Right lobe of liver (tissue), 4 donors: Measurements from ENCODE around the gene HOXC4.

ENCODE experiments used
- POLR2A ChIP-seq: fragments of 450-650 bp; IDR thresholded peaks from one replicate; pipeline ENCODE4 v1.6.1; 2017; ENCODE audit warnings: antibody characterized with exemption, mild to moderate bottlenecking
- TF ChIP-seq, protein P1 (sequence below), 4 donors: fragments of 200-600 bp in 3 of 4; fragments of 450-650 bp in 1 of 4; IDR thresholded peaks; one replicate each; pipeline versions ENCODE4 v1.5.1 to v1.8.0; 2016 to 2022; ENCODE audit warnings: antibody characterized with exemption in 4 of 4, mild to moderate bottlenecking in 2 of 4
- donor health status: DM: no; HTN: no; CAD: no.
- donor health status: DM: no; HTN: no; CAD: no.
- donor health status: DM: no; HTN: yes; CAD: no.

DNA sequence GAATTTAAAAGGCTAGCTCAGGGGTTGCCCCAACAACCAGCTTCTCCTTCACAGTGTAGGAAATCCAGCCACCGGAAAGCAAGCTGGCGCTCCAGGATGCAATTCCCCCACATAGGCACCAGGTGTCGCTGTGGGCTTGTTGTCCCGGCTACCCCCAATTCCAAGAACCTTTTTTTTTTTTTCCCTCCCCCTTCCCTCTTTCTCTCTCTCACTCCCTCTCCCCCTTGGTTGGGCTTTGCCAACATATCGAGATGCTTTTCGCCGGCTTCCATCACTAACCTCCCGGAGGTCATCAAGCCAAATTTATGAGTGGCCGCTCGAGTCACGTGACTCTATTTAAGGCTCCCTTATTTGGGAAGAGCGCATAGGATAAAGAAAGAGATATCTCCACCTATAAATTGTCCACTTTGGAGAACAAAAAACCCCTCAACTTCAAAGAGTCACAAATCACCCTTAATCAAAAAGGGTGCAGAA lies 21.0 kb upstream of the HOXC4 start, which contains the start of gene HOXC5:
- TF ChIP-seq, protein P1, sequence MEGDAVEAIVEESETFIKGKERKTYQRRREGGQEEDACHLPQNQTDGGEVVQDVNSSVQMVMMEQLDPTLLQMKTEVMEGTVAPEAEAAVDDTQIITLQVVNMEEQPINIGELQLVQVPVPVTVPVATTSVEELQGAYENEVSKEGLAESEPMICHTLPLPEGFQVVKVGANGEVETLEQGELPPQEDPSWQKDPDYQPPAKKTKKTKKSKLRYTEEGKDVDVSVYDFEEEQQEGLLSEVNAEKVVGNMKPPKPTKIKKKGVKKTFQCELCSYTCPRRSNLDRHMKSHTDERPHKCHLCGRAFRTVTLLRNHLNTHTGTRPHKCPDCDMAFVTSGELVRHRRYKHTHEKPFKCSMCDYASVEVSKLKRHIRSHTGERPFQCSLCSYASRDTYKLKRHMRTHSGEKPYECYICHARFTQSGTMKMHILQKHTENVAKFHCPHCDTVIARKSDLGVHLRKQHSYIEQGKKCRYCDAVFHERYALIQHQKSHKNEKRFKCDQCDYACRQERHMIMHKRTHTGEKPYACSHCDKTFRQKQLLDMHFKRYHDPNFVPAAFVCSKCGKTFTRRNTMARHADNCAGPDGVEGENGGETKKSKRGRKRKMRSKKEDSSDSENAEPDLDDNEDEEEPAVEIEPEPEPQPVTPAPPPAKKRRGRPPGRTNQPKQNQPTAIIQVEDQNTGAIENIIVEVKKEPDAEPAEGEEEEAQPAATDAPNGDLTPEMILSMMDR (IDR thresholded peaks at IDR 0.05), result peak; percentile 59 to 89 (median 80)
- TF ChIP-seq POLR2A, result no peak
